Measurements from ENCODE around the gene SORBS1.

DNA sequence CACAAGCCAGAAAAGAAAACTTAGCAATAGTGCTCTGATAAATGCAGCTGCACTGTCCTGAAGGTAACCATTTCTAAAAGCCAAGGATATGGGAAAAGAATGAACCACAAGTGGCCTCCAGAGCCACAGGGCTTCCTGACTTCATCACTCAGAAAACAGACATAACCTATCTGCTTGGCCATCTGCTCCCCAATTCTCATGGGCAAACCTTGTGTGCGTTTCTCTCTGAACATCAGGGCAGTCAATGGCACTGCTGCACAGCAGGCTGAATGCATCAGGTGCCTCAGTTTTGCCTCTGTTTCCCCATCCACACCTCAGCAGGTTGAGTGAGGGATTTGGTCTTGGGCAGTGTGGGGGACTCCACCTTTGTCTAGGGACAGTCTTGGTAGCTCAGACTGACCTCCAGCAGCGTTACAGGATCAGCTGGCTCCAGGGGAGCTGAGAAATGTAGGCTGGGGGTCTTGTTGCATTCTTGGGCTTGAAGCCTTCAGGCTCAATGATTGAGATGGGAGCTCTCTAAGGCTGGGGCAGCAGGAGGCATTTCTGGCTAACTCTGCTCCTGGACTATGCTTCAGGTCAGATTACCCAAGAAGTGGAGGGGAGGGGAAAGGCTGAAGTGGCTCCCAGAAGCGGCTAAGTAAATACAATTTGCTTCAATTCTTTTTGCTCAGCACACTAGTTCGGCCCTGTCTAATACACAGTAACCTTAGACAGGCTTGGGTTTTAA lies 246.8 kb downstream of the SORBS1 start:
- TF ChIP-seq, protein P1, sequence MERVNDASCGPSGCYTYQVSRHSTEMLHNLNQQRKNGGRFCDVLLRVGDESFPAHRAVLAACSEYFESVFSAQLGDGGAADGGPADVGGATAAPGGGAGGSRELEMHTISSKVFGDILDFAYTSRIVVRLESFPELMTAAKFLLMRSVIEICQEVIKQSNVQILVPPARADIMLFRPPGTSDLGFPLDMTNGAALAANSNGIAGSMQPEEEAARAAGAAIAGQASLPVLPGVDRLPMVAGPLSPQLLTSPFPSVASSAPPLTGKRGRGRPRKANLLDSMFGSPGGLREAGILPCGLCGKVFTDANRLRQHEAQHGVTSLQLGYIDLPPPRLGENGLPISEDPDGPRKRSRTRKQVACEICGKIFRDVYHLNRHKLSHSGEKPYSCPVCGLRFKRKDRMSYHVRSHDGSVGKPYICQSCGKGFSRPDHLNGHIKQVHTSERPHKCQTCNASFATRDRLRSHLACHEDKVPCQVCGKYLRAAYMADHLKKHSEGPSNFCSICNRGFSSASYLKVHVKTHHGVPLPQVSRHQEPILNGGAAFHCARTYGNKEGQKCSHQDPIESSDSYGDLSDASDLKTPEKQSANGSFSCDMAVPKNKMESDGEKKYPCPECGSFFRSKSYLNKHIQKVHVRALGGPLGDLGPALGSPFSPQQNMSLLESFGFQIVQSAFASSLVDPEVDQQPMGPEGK (CRISPR knock-in tag; IDR thresholded peaks at IDR 0.05; ENCODE audit: borderline replicate concordance): no peak
- TF ChIP-seq ZFP30 (CRISPR knock-in tag; IDR thresholded peaks at IDR 0.05): no peak
- no peak for TF ChIP-seq ZFP3 (CRISPR knock-in tag; IDR thresholded peaks at IDR 0.05)
- no peak for TF ChIP-seq CSDC2 (CRISPR knock-in tag; IDR thresholded peaks at IDR 0.05)
- TF ChIP-seq SNAI2 (CRISPR knock-in tag; IDR thresholded peaks at IDR 0.05): no peak
- TF ChIP-seq OSR1 (CRISPR knock-in tag; IDR thresholded peaks at IDR 0.05): no peak

Data from SK-N-SH treated with all-trans-retinoic acid at 6 μM for 48 hours (cell line).